GM12872 (cell line): ENCODE results near the gene BTRC.

Experiments used
- CTCF ChIP-seq: IDR thresholded peaks from 3 replicates; pipeline ENCODE4 v1.5.1; 2011; ENCODE audit warnings: low read depth, mild to moderate bottlenecking, low read length, moderate library complexity; ENCODE audit not compliant: insufficient read depth

Gene BTRC

GRCh38 chr10:101485681-101486554 is 132.0 kb downstream of the BTRC start:
- TF ChIP-seq CTCF, result no peak

- TF ChIP-seq CTCF, result no peak
Measured at GRCh38 chr10:101487399-101487798, 133.4 kb downstream of the BTRC start.

GRCh38 chr10:101489355-101489754 is 135.4 kb downstream of the BTRC start:
- TF ChIP-seq CTCF, result no peak

GRCh38 chr10:101490026-101490425 is 136.1 kb downstream of the BTRC start:
- TF ChIP-seq CTCF, result no peak

GRCh38 chr10:101492205-101492604 is 138.2 kb downstream of the BTRC start:
- TF ChIP-seq CTCF, result no peak

GRCh38 chr10:101492814-101493213 is 138.8 kb downstream of the BTRC start:
- no peak for TF ChIP-seq CTCF

GRCh38 chr10:101493249-101493648 is 139.3 kb downstream of the BTRC start:
- no peak for TF ChIP-seq CTCF
